Measurements from ENCODE around the gene CPLX1.
A peak's percentile ranks its signal among the peaks of the same experiment; 100 is the strongest.
"Not testable (repeated sequence)": the region's sequence is repeated elsewhere in the genome, so short reads cannot be mapped to it uniquely, and the experiment has no call there.

Gene CPLX1

GRCh38 chr4:790466-790820 is 35.5 kb downstream of the CPLX1 start:
- DNase-seq: no peak

- no peak for DNase-seq
Observed at GRCh38 chr4:789571-790465, 36.1 kb downstream of the CPLX1 start.

GRCh38 chr4:788636-789297 is 37.2 kb downstream of the CPLX1 start:
- DNase-seq: no peak

- no peak for DNase-seq
Observed at GRCh38 chr4:788006-788635, 37.8 kb downstream of the CPLX1 start.

- DNase-seq: no peak
Observed at GRCh38 chr4:787561-787981, 38.4 kb downstream of the CPLX1 start.

- no peak for DNase-seq
Observed at GRCh38 chr4:786861-787300, 39.0 kb downstream of the CPLX1 start.

GRCh38 chr4:786074-786741 is 39.7 kb downstream of the CPLX1 start:
- no peak for DNase-seq

GRCh38 chr4:785332-786073 is 40.4 kb downstream of the CPLX1 start:
- DNase-seq: no peak

GRCh38 chr4:784401-785331 is 41.3 kb downstream of the CPLX1 start:
- no peak for DNase-seq

- DNase-seq: peak; percentile 99
Observed at GRCh38 chr4:781493-782216, 44.3 kb downstream of the CPLX1 start.

GRCh38 chr4:780716-781492 is 45.0 kb downstream of the CPLX1 start:
- no peak for DNase-seq

GRCh38 chr4:780255-780654 is 45.7 kb downstream of the CPLX1 start:
- not testable (repeated sequence) for DNase-seq

GRCh38 chr4:779555-779954 is 46.4 kb downstream of the CPLX1 start:
- DNase-seq: no peak

GRCh38 chr4:777520-778262 is 48.2 kb downstream of the CPLX1 start:
- DNase-seq: no peak

GRCh38 chr4:776743-777441 is 49.0 kb downstream of the CPLX1 start:
- DNase-seq: no peak

- DNase-seq: not testable (repeated sequence)
Observed at GRCh38 chr4:775485-775884, 50.4 kb downstream of the CPLX1 start.

GRCh38 chr4:774419-775092 is 51.4 kb downstream of the CPLX1 start:
- not testable (repeated sequence) for DNase-seq

GRCh38 chr4:773214-773613 is 52.7 kb downstream of the CPLX1 start:
- DNase-seq: no peak
